CD4-positive, alpha-beta T cell treated with Interferon alpha-2 for 1 hour (primary cell): Measurements from ENCODE around the gene R3HDM4.
A peak's percentile ranks its signal among the peaks of the same experiment; 100 is the strongest.
"Not testable (repeated sequence)": the region's sequence is repeated elsewhere in the genome, so short reads cannot be mapped to it uniquely, and the experiment has no call there.

Experiments
- DNase-seq, 2 donors: peaks; one replicate each; pipeline ENCODE4 v3.0.0-alpha.2; 2020 to 2022

Gene R3HDM4

DNA sequence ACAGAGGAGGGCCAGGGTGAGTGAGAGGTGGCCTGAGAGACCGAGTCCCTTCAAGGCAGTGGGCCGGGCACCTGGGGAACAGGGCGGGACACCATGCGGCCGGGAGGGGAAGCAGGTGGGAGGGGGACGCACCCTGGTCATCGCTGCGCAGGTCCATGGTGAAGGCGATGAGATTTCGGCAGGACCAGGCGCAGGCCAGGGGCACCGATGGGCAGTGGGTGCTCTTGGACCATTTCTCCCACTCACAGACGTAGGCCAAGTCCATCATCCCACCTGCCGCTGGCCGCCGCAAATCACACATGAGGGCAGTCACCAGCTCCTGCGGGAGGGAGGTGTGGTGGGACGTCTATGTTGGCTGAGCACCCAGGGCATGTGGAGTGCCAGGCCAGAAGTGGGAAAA, 22.2 kb downstream of the R3HDM4 start:
- no peak for DNase-seq

GRCh38 chr19:889662-890295, 23.2 kb downstream of the R3HDM4 start:
- no peak for DNase-seq

GRCh38 chr19:888581-889385, 24.2 kb downstream of the R3HDM4 start:
- peak in 1 of 2 donors; percentile 66 for DNase-seq

DNA sequence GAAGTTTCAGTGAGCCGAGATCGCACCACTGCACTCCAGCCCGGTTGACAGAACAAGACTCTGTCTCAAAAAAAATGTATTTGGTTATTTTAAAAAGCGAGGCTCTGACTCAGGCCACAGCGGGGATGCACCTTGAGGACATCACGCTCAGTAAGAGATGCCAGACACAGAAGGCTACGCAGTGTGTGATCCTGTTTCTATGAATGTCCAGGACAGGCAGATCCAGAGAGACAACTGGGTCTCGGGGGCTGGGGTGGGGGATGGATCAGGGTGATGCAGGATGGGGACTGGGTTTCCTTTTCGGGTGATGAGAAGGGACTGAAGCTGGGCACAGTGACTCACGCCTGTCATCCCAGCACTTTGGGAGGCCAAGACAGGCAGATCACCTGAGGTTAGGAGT, 25.4 kb downstream of the R3HDM4 start:
- no peak for DNase-seq

- no peak for DNase-seq
Observed at GRCh38 chr19:887072-887471, 25.9 kb downstream of the R3HDM4 start.

GRCh38 chr19:885536-886224, 27.3 kb downstream of the R3HDM4 start:
- no peak for DNase-seq

GRCh38 chr19:884420-885211, 28.4 kb downstream of the R3HDM4 start:
- DNase-seq, result no peak

GRCh38 chr19:883661-884211, 29.3 kb downstream of the R3HDM4 start:
- no peak for DNase-seq

- DNase-seq, result no peak
Observed at GRCh38 chr19:882871-883497, 30.0 kb downstream of the R3HDM4 start.

GRCh38 chr19:881385-882071, 31.5 kb downstream of the R3HDM4 start:
- DNase-seq, result no peak

- no peak for DNase-seq
Observed at GRCh38 chr19:879711-880438, 33.1 kb downstream of the R3HDM4 start.

- DNase-seq, result not testable (repeated sequence)
Observed at GRCh38 chr19:878751-879561, 34.1 kb downstream of the R3HDM4 start.

- DNase-seq, result not testable (repeated sequence)
Observed at GRCh38 chr19:877992-878660, 34.9 kb downstream of the R3HDM4 start.

DNA sequence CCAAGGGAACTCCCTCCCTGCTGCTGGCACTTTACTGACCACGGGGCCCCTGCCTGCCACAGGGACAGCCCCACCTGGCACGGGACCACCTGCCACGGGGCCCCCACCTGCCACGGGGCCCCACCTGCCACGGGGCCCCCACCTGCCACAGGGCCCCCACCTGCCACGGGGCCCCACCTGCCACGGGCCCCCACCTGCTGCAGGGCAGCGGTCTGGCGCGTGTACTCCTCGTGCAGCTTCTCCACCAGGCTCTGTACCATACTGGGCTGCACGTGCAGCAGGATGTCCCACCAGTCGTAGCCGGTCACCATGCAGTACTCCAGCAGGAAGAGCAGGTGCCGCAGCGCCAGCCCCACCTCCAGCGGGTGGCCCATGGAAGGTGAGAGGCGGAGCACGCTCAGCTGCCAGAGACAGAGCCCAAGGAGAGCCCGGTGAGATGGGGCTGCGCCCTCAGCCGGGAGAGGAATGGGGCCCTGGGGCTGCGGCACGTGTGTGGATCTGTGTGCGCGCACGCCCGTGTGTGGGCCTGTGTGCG, 36.2 kb downstream of the R3HDM4 start:
- DNase-seq, result no peak

DNA sequence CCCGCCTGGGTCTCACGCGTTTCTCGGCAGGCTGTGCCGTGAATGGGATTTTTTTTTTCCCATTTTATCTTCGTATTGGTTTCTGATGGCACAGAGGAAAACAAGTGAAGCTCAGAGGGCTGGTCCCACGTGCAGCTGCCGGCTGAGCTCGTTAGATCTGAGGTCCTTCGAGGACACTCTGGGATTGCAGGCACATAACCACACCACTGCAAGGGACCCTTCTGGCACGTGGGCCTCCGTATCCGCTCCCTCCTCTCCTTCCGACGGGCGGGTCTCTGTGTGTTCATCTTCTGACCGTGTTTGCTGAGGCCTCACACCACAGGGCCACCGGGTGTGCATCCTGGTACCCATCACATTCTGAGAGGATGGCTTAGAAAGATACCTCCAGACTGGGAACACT, 36.9 kb downstream of the R3HDM4 start:
- DNase-seq, result no peak

GRCh38 chr19:875265-875879, 37.6 kb downstream of the R3HDM4 start:
- DNase-seq, result no peak

DNA sequence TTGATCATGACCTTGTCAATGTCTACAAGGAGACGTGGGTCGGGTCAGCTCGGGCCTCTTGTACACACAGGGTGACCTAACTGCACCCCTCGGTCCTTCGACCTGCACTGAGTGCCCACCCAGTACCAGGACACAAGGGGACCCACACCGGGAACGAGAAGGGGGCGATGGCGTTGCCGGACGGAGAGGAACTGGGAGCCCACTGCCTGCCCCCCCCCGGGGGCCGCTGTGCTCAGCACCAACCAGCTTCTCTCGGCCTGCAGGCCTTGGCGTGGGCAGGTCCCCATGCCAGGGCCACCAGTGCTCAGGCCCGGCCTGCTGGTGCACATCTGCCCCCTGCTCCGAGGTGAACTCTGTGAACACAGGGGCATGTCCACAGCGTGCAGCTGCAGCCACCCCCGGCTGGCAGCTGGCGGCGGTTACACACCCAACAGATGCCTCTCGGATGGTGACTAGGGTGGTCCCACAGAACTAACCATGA, 39.4 kb downstream of the R3HDM4 start:
- DNase-seq, result no peak

DNA sequence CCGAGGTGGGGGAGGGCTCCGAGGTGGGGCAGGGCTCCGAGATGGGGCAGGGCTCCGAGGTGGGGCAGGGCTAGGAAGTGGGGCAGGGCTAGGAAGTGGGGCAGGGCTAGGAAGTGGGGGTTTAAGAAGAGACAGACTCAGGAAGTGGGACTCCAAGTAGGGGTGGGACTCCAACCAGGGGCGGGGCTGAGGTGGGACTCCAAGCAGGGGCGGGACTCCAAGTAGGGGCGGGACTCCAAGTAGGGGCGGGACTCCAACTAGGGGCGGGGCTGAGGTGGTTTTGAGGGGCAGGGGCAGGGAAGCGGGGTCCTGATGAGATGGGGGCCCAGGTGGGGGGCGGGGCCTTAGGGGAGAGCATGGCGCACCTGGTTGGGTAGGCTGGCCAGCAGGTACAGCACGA, 39.9 kb downstream of the R3HDM4 start:
- peak; percentile 90 to 91 for DNase-seq
